ENCODE results near the gene ROR1. TPM values are rescaled to one million over a fixed set of nuclear protein-coding genes. Genes with fewer than 3 reads are reported as not detected.

ROR1 gene
- total and polyA plus RNA-seq, 2 donors (not counting 1 experiment from before 2014, with no cell fraction given) = 0.46 to 16.0 TPM

- Histone ChIP-seq H3K36me3 (replicated peaks in 1 of 2; ENCODE audit: control extremely low read depth in 1 of 2, control insufficient read depth in 1 of 2, extremely low read depth in 1 of 2, insufficient read depth in 2 of 2, low read length in 1 of 2) (no peaks in the 10 kb centered on the region), H3K4me2 (replicated peaks; ENCODE audit: low read depth, low read length, poor library complexity, severe bottlenecking) (no peak overlapping the region), H2AFZ (ENCODE audit: insufficient read depth, low read depth, low read length, poor library complexity, severe bottlenecking) (no peak overlapping the region), H4K20me1 (ENCODE audit: control insufficient read depth, insufficient read depth, low read length, poor library complexity, severe bottlenecking) (no peaks in the 10 kb centered on the region), H3K79me2 (ENCODE audit: control insufficient read depth, insufficient read depth, low read length) (no peaks in the 10 kb centered on the region), H3K27ac (ENCODE audit: low read length in 2 of 2) (no peak overlapping the region), H3K27me3 (replicated peaks in 1 of 4; ENCODE audit: control extremely low read depth in 1 of 4, control insufficient read depth in 3 of 4, insufficient read depth in 4 of 4, low read length in 3 of 4) (no peaks in the 10 kb centered on the region), H3K4me1 (ENCODE audit: control insufficient read depth in 2 of 2, insufficient read depth in 2 of 2, low read length in 2 of 2) (no peaks in the 10 kb centered on the region), H3K9me3 (ENCODE audit: control extremely low read depth in 1 of 3, control insufficient read depth in 2 of 3, insufficient read depth in 1 of 3, low read length in 2 of 3) (peaks cover 0 to 3% (median 0%) of the 10 kb centered on the region in 3 donors), H3K4me3 (ENCODE audit: control extremely low read depth in 1 of 5, extremely low read depth in 1 of 5, insufficient read depth in 1 of 5, low read depth in 2 of 5, low read length in 4 of 5) (no peak overlapping the region), H3K9ac (ENCODE audit: low read length) (no peak overlapping the region)
- intact Hi-C loops (cut with micrococcal nuclease) = no loop called here
- no peaks in the 10 kb centered on the region for H3K9me3 Mint-ChIP-seq (ENCODE audit: insufficient read depth)
- H3K4me1 Mint-ChIP-seq = no peaks in the 10 kb centered on the region
- ATAC-seq (ENCODE audit: low read depth) (no peak), DNase-seq (no peak)
- no peak overlapping the region for H3K4me3 Mint-ChIP-seq
- H3K27ac Mint-ChIP-seq = no peak overlapping the region
- POLR2A ChIA-PET = no interaction called here
- no peaks in the 10 kb centered on the region for H3K27me3 Mint-ChIP-seq
- CTCF ChIA-PET = no interaction called here
- TF ChIP-seq CTCF (IDR thresholded peaks at IDR 0.05) (no peak), EZH2 (IDR thresholded peaks at IDR 0.05; ENCODE audit: borderline replicate concordance, insufficient read depth, low read depth, low read length, poor library complexity, severe bottlenecking) (no peak)
- WGBS (ENCODE audit: insufficient coverage) = 80% methylated on average over 1 of the region's 1 CpG
Measured at GRCh38 chr1:64031236-64031635, 257.4 kb downstream of the ROR1 start.

GRCh38 chr1:64033667-64034220, 259.9 kb downstream of the ROR1 start:
- Histone ChIP-seq H3K9me3 (ENCODE audit: control extremely low read depth in 1 of 3, control insufficient read depth in 2 of 3, insufficient read depth in 1 of 3, low read length in 2 of 3) (no peaks in the 10 kb centered on the region), H3K27ac (ENCODE audit: low read length in 2 of 2) (no peak overlapping the region), H4K20me1 (ENCODE audit: control insufficient read depth, insufficient read depth, low read length, poor library complexity, severe bottlenecking) (no peaks in the 10 kb centered on the region), H3K4me3 (ENCODE audit: control extremely low read depth in 1 of 5, extremely low read depth in 1 of 5, insufficient read depth in 1 of 5, low read depth in 2 of 5, low read length in 4 of 5) (no peak overlapping the region), H3K79me2 (ENCODE audit: control insufficient read depth, insufficient read depth, low read length) (no peaks in the 10 kb centered on the region), H3K4me2 (replicated peaks; ENCODE audit: low read depth, low read length, poor library complexity, severe bottlenecking) (no peak overlapping the region), H3K4me1 (ENCODE audit: control insufficient read depth in 2 of 2, insufficient read depth in 2 of 2, low read length in 2 of 2) (no peaks in the 10 kb centered on the region), H3K9ac (ENCODE audit: low read length) (no peak overlapping the region), H3K27me3 (replicated peaks in 1 of 4; ENCODE audit: control extremely low read depth in 1 of 4, control insufficient read depth in 3 of 4, insufficient read depth in 4 of 4, low read length in 3 of 4) (no peaks in the 10 kb centered on the region), H3K36me3 (replicated peaks in 1 of 2; ENCODE audit: control extremely low read depth in 1 of 2, control insufficient read depth in 1 of 2, extremely low read depth in 1 of 2, insufficient read depth in 2 of 2, low read length in 1 of 2) (no peaks in the 10 kb centered on the region), H2AFZ (ENCODE audit: insufficient read depth, low read depth, low read length, poor library complexity, severe bottlenecking) (no peak overlapping the region)
- no peak overlapping the region for H3K4me3 Mint-ChIP-seq
- no peak overlapping the region for H3K27ac Mint-ChIP-seq
- no peak for ATAC-seq (ENCODE audit: low read depth)
- ChIA-PET POLR2A (no interaction called here), CTCF (interaction anchor here (0.7 kb wide), 1 partner anchor 59 kb away, joined by 4 read pairs; no protein-coding TSS in a partner anchor)
- no peaks in the 10 kb centered on the region for H3K4me1 Mint-ChIP-seq
- no peaks in the 10 kb centered on the region for H3K9me3 Mint-ChIP-seq (ENCODE audit: insufficient read depth)
- no peaks in the 10 kb centered on the region for H3K27me3 Mint-ChIP-seq
- DNase-seq = no peak
- intact Hi-C loops (cut with micrococcal nuclease) = no loop called here
- no CpG with 5 or more reads among the region's 3 CpGs for WGBS (ENCODE audit: insufficient coverage)
- no peak for TF ChIP-seq EZH2 (IDR thresholded peaks at IDR 0.05; ENCODE audit: borderline replicate concordance, insufficient read depth, low read depth, low read length, poor library complexity, severe bottlenecking)
- TF ChIP-seq CTCF (IDR thresholded peaks at IDR 0.05) = no peak
